HG03139 (cell line): ENCODE results near the gene ARHGAP32.
"Not testable (repeated sequence)": the region's sequence is repeated elsewhere in the genome, so short reads cannot be mapped to it uniquely, and the experiment has no call there.

ENCODE experiments used
- ATAC-seq: cut with Tn5 transposase; IDR thresholded peaks from one replicate; pipeline ENCODE4 v1.9.1; 2021; ENCODE audit not compliant: unreplicated experiment

ARHGAP32 gene

DNA sequence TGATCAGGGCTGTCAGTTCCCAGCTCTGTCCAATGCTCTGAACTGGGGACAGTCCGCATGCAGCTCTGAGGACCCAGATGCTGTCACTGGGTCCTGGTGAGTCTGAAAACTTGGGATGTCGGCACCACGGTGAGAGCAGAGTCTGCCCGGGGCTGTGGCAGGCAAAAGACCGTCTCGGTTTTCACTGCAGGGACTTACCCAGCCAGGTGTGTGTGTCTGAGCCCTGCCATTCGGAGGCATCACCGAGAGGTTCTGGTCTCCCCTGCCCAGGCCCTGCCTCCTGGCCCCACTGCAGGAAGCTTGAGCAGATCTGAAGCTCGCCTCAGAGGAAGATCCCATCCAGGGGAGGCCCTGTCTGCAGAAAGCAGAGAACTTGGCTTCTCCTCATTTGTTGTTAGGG lies 254.6 kb downstream of the ARHGAP32 start:
- no peak for ATAC-seq

GRCh38 chr11:128936606-128937251 lies 255.4 kb downstream of the ARHGAP32 start:
- no peak for ATAC-seq

DNA sequence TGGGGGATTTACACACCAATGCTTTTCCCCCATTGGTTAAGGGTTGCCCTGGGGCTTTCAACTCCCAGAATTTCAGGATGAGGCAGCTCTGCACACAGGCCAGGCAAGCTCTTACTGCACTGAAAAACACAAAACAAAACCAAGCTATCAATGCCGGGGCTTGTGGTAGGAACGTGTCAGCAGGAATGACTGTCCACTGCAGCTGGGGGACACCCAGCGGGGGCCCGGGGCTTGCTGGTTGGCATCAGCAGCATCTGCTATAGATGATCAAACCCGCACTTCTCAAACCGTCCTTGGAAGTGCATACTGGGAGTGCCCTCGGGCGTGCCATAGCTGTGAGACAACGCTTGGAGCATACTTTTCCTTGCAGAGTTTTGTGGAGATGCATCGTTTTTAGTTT lies 257.2 kb downstream of the ARHGAP32 start:
- ATAC-seq: no peak

GRCh38 chr11:128934351-128934750 lies 257.8 kb downstream of the ARHGAP32 start:
- no peak for ATAC-seq

DNA sequence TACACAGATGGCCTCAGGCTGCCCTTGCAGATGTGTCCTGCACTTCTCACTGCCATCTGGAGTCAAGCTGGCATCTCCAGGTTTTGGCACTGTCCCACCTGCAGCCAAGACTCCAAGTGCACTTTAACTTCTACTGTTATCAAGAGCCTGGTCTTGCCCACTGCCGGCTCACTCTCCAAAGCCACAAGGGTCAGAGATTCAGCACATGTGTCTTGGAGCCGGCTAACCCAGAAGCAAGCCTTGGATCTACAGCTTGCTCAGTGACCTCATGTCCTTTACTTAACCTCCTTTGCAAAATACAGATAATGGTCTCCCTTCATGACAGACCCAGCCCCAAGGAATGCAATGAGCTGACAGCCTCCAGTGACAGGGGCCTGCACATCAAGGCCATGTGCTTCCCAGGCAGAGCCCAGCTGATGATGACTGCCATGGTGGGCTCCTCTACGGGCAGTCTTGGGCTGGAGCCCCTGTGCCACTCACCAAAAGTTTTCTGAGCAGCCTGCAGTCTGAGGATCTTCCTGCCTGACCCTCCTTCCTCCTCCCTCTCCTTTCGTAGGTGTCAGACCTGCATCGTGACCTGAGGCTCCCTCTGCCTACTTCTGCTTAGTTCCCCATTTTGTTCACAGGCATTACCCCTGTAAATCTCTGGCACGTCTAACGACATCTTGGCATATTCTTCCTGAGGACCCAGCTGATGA lies 258.5 kb downstream of the ARHGAP32 start:
- ATAC-seq: no peak

DNA sequence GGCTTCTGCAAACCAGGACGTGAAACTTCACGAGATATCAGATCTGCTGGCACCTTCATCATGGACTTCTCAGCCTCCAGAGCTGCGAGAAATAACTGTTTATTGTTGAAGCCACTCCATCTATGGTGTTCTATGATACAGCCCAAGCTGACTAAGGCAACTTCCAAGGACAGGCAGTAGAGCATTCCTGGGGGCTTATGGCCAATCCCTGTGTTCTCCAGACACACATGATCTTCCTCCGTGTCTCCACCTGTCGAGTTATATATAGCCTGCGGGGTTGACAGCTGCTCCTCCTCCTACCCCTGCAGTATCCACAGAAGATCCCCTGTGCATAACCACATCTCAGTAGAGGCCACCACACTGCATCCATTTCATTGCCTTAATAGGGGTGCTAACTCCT lies 260.5 kb downstream of the ARHGAP32 start:
- no peak for ATAC-seq

DNA sequence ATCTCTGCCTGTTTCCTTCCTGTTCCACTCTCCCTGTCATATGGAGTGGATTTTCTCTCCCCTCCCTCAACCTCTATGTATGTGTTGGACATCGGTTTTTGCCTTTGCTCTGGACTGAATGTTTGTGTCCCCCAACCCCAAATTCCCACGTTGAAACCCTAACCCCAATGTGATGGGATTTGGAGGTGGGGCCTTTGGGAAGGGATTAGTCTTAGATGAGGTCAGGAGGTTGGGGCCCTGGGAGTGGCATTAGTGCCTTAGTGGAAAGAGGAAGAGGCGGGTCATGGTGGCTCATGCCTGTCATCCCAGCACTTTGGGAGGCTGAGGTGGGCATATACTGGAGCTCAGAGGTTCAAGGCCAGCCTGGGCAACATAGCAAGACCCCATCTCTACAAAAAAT lies 261.1 kb downstream of the ARHGAP32 start:
- no peak for ATAC-seq

GRCh38 chr11:128929991-128930390 lies 262.1 kb downstream of the ARHGAP32 start:
- no peak for ATAC-seq

- ATAC-seq: no peak
Measured at GRCh38 chr11:128929468-128929867, 262.7 kb downstream of the ARHGAP32 start.

DNA sequence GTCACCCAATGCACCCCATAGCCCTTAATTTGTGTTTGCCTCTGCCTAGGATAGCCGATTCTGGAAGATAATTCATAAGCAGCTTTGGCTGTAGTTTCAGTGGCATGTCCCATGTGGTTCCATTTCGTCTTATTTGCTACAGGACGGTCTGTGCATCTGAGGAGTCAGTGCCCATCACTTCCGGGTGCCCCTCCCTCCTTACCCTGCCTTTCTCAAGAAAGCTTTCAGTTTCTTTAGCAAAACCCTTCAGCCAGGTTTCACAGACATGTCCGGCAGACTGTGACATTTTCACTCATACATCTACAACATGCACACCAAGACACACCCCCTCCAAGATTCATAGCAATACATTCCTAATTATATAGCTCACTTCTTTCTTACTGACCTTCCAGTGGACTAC lies 263.7 kb downstream of the ARHGAP32 start:
- ATAC-seq: peak; percentile 100

DNA sequence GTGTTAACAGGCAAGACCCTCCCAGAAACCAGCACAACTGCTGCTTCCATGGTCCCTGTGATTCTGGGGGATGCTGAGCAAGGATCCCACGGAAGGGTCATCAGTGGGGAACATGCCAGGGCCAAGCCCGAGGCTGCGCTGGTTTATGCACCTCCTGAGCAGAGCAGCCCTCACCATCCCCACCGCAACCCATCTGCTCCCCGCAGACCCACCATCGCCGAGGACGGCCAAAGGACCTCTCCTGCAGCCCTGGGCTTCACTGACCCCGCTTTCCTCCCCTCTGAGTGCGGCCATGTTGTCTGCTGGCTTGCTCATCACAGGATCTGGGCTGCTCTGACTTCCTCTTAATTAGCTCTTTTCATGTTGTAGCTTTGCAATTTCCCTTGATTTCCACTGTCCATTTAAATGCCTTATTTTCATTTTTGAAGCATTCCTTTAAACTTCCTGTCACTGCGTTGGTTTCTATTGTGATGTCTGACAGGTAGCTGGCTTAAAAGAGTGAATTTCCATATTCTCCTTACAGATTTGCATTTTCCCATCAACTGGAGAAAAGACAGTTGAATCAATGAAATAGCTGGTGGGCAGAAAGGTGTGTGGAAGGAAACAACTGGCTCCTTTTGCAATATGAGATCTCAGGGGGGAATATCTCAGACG lies 264.3 kb downstream of the ARHGAP32 start:
- ATAC-seq: no peak

DNA sequence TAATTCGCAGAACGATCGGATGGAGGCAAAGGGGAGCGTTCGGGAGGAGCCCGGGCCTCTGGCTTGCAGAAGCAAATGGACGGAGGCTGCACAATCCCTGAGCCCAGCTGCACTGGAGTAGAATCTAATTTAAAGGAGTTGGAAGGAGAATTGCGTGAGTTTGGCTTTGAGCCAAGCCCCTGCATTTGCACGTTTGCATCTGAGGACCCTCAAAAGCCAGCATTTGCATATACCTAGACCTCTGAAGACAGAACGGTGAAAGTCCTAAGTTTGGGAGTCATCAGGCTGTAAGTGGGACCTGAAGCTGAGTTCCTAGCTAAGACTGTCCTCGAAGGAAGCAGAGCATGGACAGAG lies 265.0 kb downstream of the ARHGAP32 start:
- no peak for ATAC-seq

- no peak for ATAC-seq
Measured at GRCh38 chr11:128926437-128927107, 265.6 kb downstream of the ARHGAP32 start.

DNA sequence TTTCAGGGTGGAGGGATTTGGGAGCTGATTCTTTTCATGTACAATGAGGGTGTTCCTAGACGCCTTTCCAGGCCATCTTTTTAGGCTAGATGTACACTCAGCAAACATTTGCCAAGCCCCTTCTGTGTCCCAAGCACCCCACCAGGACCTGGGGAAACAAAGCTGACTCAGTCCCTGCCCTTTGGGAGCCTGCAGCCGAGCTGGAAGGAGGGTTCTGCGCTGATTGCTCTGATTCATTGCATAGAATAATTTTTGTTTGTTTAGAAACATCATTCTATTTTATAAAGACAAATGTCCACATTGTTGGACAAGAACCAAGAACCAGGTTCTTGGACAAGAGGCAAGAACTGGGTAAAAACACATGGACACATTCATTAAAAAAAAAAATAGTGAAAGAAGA lies 266.1 kb downstream of the ARHGAP32 start:
- ATAC-seq: no peak

DNA sequence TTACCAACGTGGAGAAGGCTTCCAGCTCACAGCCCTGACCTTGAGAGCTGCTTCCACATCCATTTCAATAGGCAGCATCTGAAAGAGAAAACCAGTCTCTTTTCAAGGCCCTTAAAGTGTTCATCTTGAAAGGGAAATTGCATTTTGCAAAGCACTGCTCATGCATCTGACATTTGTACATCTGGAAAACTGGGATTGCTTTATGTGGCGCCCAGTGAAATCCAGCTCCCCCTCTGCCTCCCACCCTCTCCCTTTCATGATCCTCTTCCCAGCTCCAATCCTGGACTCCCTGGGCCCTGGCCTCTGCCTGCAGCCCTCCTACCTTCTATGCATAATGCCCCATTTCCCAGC lies 266.9 kb downstream of the ARHGAP32 start:
- ATAC-seq: no peak

GRCh38 chr11:128924510-128925249 lies 267.4 kb downstream of the ARHGAP32 start:
- ATAC-seq: no peak

GRCh38 chr11:128924104-128924503 lies 268.0 kb downstream of the ARHGAP32 start:
- no peak for ATAC-seq

- no peak for ATAC-seq
Measured at GRCh38 chr11:128921793-128922192, 270.3 kb downstream of the ARHGAP32 start.

GRCh38 chr11:128920666-128921065 lies 271.5 kb downstream of the ARHGAP32 start:
- ATAC-seq: no peak

- ATAC-seq: not testable (repeated sequence)
Measured at GRCh38 chr11:128919635-128920034, 272.5 kb downstream of the ARHGAP32 start.

DNA sequence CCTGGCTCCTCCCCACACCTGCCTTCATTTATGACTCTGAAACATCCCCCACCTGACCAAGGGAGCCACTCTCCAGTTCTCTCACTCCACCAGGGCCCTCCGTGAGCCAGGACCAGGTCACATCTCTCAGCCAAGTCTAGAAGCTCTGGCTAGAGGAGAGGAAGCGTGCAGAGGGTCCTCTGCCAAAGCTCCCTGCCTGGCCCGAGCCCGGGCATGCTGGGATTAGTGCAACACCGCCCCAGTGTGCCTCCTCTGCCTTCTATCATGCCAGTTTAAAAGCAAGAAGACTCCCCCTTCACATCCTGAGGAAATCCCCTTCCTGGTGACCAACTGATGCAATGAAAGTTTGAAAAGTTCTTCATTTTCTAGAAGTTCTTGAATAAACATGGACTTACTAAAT lies 272.9 kb downstream of the ARHGAP32 start:
- ATAC-seq: no peak
